Neutrophil (primary cell): ENCODE results near the gene TSPAN10.

Experiments
- H3K27ac ChIP-seq: fragments of 200-600 bp; sonication (generic); 2 replicates; pipeline ENCODE4 v1.5.1; 2016; ENCODE audit warnings: mild to moderate bottlenecking, moderate library complexity
- H3K27me3 ChIP-seq: fragments of 200-600 bp; sonication (generic); 2 replicates; pipeline ENCODE4 v1.6.0; 2016; ENCODE audit warnings: mild to moderate bottlenecking
- H3K36me3 ChIP-seq: fragments of 200-600 bp; sonication (generic); 2 replicates; pipeline ENCODE4 v1.5.1; 2017
- H3K4me1 ChIP-seq, 2 experiments: fragments of 200-600 bp in 1 of 2; sonication (generic) in 1 of 2; 1 replicate in 1 of 2; 2 replicates in 1 of 2; pipeline versions ENCODE4 v1.5.1 to v1.6.1; 2013 to 2016; ENCODE audit warnings: low read depth in 1 of 2, low read length in 1 of 2, mild to moderate bottlenecking in 1 of 2, moderate library complexity in 1 of 2; ENCODE audit not compliant: control insufficient read depth in 1 of 2, insufficient read depth in 1 of 2
- H3K4me3 ChIP-seq, 2 experiments: fragments of 200-600 bp in 1 of 2; sonication (generic) in 1 of 2; 1 replicate in 1 of 2; 2 replicates in 1 of 2; pipeline ENCODE4 v1.5.1; 2013 to 2016; ENCODE audit warnings: low read depth in 1 of 2, low read length in 1 of 2, mild to moderate bottlenecking in 1 of 2, moderate library complexity in 1 of 2
- H3K9me3 ChIP-seq: fragments of 200-600 bp; sonication (generic); 2 replicates; pipeline ENCODE4 v1.5.1; 2016
- TF ChIP-seq, protein P1 (sequence below): fragments of 200-600 bp; sonication (generic); IDR thresholded peaks from 2 replicates; pipeline ENCODE4 v1.5.1; 2016; ENCODE audit warnings: antibody characterized with exemption

TSPAN10 gene

DNA sequence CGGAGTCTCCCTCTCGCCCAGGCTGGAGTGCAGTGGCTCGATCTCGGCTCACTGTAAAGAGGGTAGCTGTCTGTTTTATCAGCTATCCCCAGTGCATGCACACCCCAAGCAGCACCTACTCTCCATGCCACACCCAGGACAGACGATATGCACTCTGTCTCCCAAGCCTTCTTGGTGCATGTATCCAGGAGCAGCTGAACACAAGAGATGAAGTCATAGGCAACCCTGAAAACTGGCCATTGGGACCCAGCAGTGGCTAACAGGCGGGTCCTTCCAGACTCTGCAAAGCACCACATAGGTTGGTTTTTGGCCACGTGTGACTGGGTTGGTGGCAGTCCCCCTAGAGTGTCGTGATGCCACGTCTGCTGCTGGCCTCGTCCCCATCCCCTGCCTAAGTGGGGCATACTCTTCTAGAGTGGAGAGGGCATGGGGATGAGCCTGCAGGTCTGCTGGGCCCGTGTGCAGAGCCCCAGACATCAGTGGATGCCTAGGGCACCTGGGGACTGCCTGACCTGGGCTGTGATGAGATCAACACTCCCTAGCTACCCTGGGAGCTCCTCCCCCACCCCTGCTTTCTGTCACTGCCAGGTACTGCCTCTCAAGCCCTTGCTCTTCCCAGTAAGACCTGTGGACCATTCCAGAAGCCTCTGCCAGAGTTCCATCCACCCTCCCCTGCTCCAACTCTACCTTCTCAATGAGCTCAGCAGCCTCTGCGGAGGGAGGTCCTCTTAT is 10.0 kb downstream of the TSPAN10 start:
- peaks cover 56% of the 10 kb centered on the region for H3K27me3 ChIP-seq
- no peaks in the 10 kb centered on the region for H3K36me3 ChIP-seq
- TF ChIP-seq, protein P1, sequence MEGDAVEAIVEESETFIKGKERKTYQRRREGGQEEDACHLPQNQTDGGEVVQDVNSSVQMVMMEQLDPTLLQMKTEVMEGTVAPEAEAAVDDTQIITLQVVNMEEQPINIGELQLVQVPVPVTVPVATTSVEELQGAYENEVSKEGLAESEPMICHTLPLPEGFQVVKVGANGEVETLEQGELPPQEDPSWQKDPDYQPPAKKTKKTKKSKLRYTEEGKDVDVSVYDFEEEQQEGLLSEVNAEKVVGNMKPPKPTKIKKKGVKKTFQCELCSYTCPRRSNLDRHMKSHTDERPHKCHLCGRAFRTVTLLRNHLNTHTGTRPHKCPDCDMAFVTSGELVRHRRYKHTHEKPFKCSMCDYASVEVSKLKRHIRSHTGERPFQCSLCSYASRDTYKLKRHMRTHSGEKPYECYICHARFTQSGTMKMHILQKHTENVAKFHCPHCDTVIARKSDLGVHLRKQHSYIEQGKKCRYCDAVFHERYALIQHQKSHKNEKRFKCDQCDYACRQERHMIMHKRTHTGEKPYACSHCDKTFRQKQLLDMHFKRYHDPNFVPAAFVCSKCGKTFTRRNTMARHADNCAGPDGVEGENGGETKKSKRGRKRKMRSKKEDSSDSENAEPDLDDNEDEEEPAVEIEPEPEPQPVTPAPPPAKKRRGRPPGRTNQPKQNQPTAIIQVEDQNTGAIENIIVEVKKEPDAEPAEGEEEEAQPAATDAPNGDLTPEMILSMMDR = no peak
- no peak overlapping the region for H3K27ac ChIP-seq
- H3K4me1 ChIP-seq = no peaks in the 10 kb centered on the region
- peaks cover 7% of the 10 kb centered on the region for H3K9me3 ChIP-seq
- H3K4me3 ChIP-seq = no peak overlapping the region

DNA sequence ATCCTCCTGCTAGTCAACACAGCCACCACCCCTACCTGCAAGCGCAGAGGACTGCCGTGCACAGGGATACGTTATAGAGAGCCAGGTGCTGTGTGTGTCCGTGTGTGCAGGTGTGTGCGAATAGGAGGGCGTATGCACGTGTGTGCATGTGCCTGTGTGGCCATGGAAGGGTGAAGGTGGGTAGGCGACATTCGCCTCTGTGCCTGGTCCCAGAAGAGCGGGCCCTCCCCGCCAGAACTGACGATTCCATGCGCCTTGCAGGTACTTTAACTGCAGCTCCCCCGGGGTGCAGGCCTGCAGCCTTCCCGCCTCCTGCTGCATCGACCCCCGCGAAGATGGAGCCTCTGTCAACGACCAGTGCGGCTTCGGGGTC is 10.6 kb downstream of the TSPAN10 start:
- H3K4me3 ChIP-seq = no peak overlapping the region
- peaks cover 7% of the 10 kb centered on the region for H3K9me3 ChIP-seq
- no peak overlapping the region for H3K27ac ChIP-seq
- no peaks in the 10 kb centered on the region for H3K36me3 ChIP-seq
- peaks cover 56% of the 10 kb centered on the region for H3K27me3 ChIP-seq
- H3K4me1 ChIP-seq = no peaks in the 10 kb centered on the region
- TF ChIP-seq, protein P1 = no peak

DNA sequence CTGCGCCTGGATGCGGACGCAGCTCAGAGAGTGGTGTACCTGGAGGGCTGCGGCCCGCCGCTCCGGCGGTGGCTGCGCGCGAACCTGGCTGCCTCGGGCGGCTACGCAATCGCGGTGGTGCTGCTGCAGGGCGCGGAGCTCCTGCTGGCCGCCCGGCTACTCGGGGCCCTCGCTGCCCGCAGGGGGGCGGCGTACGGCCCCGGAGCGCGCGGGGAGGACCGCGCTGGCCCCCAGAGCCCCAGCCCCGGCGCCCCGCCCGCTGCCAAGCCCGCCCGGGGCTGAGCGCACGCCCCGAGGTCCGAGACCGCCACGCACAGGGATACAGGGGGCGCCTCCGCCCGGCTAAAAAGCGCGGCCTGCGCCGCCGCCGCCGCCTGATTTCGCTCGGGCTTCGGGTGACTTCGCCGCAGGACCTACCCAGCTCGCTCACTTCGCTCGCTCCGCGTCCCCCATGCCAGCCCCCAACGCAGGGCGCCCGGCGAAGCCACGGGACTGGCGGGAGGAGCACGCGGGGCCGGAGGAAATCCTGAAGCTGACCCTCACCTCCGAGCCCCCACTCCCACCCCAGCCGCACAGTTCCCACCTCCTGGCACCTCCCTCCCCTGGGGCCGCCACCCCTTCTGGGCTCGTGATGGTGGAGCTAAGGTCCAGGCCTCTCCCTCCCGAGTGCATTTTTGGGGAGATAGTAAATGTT is 11.2 kb downstream of the TSPAN10 start:
- TF ChIP-seq, protein P1 = no peak
- Histone ChIP-seq H3K27ac (no peak overlapping the region), H3K4me3 (no peak overlapping the region), H3K4me1 (peaks cover 4 to 5% of the 10 kb centered on the region in 2 experiments), H3K36me3 (no peaks in the 10 kb centered on the region), H3K9me3 (peaks cover 7% of the 10 kb centered on the region), H3K27me3 (peaks cover 57% of the 10 kb centered on the region)

DNA sequence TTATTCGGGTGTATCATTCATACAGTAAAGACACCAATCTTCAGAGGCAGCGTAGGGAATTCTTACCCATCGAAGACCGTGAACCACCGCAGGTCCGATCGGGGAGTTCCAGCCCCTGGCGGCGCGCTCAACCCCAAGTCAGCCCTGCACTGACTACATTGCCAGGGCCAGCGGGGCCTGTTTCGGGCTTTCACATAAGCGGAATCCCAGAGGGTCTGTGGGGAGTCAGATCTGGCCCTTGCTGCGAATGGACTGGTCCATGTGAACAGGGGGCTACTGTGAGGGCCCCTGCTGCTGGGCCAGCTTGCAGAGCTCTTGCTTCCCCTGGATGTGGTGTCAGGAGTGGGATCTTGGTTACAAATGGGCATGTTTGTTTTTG is 11.7 kb downstream of the TSPAN10 start:
- H3K27me3 ChIP-seq = peaks cover 63% of the 10 kb centered on the region
- H3K4me1 ChIP-seq = peaks cover 9 to 10% of the 10 kb centered on the region in 2 experiments
- peaks cover 7% of the 10 kb centered on the region for H3K9me3 ChIP-seq
- no peak overlapping the region for H3K4me3 ChIP-seq
- TF ChIP-seq, protein P1 = no peak
- H3K36me3 ChIP-seq = no peaks in the 10 kb centered on the region
- no peak overlapping the region for H3K27ac ChIP-seq

DNA sequence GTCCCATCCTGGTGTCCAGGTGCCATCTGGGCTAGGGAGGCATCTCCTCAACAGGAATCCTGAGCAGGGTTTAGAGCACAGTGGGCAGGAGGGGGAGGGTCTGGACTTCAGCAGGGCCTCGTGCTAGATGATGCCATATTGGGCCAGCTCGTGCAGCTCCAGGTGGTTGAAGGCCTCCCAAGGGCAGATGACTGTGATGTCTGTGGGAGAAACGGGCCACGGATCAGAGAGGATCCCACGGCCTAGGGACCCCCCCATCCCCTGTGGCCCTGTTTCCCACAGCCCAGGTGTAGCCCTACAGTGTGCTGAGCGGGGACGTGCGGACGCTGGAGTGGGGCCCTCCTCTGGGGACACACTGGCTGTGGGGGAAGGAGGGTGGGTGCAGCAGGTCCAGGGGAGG is 14.0 kb downstream of the TSPAN10 start:
- peaks cover 61% of the 10 kb centered on the region for H3K27me3 ChIP-seq
- TF ChIP-seq, protein P1 = no peak
- H3K27ac ChIP-seq = no peak overlapping the region
- no peak overlapping the region for H3K4me3 ChIP-seq
- H3K4me1 ChIP-seq = peaks cover 10% of the 10 kb centered on the region in 2 experiments
- H3K9me3 ChIP-seq = peaks cover 7% of the 10 kb centered on the region
- H3K36me3 ChIP-seq = no peaks in the 10 kb centered on the region
